Skeletal muscle satellite cell (primary cell): Measurements from ENCODE around the gene APLNR.

Experiments used
- H3K27me3 ChIP-seq: 2 replicates; pipeline ENCODE4 v1.7.0; 2013; ENCODE audit warnings: low read length; ENCODE audit not compliant: control insufficient read depth, insufficient read depth
- H3K36me3 ChIP-seq: 2 replicates; pipeline ENCODE4 v1.7.0; 2013; ENCODE audit warnings: mild to moderate bottlenecking, control low read depth, low read length; ENCODE audit not compliant: insufficient read depth
- H3K4me1 ChIP-seq: 2 replicates; pipeline ENCODE4 v1.7.0; 2013; ENCODE audit warnings: low read length; ENCODE audit not compliant: control insufficient read depth, insufficient read depth
- H3K4me2 ChIP-seq: 2 replicates; pipeline ENCODE4 v1.7.0; 2013; ENCODE audit warnings: mild to moderate bottlenecking, low read length
- H3K4me3 ChIP-seq: 2 replicates; pipeline ENCODE4 v1.7.0; 2013; ENCODE audit warnings: low read length
- H3K9ac ChIP-seq: 2 replicates; pipeline ENCODE4 v1.7.0; 2013; ENCODE audit warnings: mild to moderate bottlenecking, low read depth, low read length, moderate library complexity
- H3K9me3 ChIP-seq: replicated peaks from 2 replicates; pipeline ENCODE4 v1.7.0; 2013; ENCODE audit warnings: mild to moderate bottlenecking, control low read depth, low read length

Gene APLNR

DNA sequence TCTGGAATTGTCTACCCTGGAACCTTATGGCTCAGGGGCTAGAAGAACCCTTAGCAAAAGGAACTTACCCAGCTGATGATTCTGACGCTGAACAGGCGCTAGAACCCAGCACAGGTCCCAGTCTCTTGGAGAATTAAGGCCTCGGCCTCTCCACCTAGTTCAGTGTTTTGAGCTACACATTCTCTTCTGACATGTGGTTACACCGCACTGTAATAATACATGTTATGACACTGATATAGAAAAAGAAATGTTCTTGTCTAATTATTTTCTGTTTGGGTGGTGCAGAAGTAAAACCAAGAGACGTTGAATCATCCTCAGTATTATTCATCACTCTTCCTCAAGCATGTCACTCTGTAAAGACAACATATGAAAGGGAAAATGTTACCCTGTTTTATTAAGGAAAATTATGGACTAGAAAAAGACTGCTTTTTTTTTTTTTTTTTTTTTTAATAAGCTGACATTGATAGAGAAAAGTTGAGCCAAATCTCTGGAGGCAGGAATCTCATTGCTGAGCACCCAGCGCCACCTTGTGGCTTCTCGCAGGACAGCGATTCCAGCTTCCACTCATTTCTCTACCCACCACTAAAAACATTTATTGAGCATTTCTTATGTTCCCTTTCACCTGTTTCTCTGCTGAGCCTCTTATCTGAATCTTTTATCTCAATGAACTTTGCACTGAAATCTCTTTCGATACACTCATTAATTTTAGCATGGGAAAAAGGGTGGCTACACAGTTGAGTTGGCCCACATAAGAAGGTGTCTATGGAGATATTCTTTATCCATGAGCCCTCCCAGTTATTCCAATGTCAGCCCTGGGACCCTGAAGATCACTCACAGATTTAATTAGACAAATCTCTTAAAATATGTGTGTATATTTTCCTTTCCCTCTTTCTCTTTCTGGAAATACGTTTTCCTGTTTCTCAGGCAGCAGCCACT is 12.6 kb upstream of the APLNR start:
- Histone ChIP-seq H3K4me3 (peak overlapping the region; percentile 36), H3K9me3 (no peaks in the 10 kb centered on the region), H3K4me2 (peak overlapping the region; percentile 68), H3K4me1 (peaks cover 8% of the 10 kb centered on the region), H3K9ac (no peak overlapping the region), H3K27me3 (peaks cover 7% of the 10 kb centered on the region), H3K36me3 (no peaks in the 10 kb centered on the region)

DNA sequence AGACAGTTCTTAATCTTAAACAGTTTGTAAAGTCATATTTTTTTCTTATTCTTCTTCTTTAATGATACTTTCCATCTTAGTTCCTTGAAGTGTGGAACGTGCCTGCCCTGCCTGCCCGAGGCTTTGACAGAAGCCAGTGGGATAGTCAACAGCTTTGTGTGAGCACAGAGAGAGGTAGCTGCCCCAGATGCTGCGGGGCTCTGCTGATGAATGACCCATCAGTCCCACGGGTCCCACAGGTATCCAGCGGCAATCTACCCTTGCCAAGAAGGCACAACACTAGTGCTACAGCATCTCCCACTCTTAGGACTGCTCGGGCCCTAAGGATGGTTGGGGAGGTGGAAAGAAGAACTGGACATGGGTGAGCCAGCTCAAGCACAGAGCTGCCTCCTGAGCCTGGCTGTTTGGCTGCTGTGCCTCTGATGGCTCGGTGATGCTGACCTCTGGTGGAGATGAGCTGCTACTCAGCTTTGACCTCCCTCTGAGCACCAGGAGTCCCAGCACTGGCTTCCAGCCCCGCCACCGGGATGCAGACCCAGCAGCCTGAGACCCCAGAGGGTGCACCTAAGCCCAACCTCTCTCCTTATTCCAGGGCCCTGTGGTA is 11.8 kb upstream of the APLNR start:
- Histone ChIP-seq H3K36me3 (no peaks in the 10 kb centered on the region), H3K4me3 (peak overlapping the region; percentile 36), H3K27me3 (peaks cover 7% of the 10 kb centered on the region), H3K9me3 (no peaks in the 10 kb centered on the region), H3K4me1 (peaks cover 8% of the 10 kb centered on the region), H3K4me2 (peak overlapping the region; percentile 68), H3K9ac (no peak overlapping the region)

DNA sequence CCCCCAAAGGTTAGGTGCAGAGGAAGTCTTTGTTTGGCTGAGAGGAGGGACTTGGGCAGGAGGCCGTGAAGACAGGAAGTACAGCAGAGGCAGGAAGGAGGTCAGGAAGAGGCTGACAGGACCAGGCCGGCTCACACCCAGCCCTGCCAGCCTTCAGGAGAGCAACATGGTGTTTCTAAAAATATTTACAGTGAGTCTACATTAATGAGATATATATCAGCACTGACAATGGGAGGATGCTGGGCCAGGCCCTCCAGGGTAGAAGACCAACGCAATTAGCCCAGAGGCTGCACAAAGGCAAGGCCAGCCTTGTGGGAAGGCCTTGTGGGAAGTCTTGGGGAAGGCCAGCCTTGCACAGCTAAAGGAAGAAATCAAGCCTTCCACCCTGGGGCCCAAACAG is 7.9 kb upstream of the APLNR start:
- Histone ChIP-seq H3K9ac (no peak overlapping the region), H3K4me2 (no peak overlapping the region), H3K36me3 (no peaks in the 10 kb centered on the region), H3K4me1 (peaks cover 6% of the 10 kb centered on the region), H3K4me3 (no peak overlapping the region), H3K9me3 (no peaks in the 10 kb centered on the region), H3K27me3 (peaks cover 17% of the 10 kb centered on the region)

DNA sequence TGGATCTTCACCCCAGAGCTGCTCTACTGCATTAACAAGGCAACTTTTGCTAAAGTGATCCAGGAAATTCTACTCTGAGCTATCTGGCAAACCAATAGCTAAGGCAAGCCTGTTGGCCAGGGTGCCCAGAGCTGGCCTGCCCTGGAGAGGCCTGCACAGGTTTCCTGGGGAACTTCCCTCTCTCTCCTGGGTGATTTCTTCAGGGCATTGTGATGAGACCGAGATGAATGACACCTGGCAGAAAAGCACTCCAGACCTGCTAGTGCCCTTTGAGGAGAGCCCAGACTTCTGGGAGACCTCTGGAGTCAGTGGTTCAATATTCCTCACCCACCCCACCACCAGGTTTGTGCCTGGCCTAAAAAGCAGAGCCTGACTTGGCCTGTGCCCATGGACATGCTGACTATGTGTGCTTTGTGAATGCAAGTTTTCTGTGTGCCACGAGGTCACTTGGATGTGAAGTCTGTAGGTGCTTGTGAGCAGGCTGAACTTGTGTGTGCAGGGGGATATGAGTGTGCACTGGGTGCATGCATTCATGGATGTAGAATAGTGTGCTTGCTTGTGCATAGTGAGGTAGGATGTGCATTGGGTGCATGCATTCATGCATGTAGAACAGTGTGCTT is 4.4 kb upstream of the APLNR start:
- Histone ChIP-seq H3K27me3 (peaks cover 31% of the 10 kb centered on the region), H3K4me1 (no peaks in the 10 kb centered on the region), H3K9me3 (no peaks in the 10 kb centered on the region), H3K4me3 (no peak overlapping the region), H3K9ac (no peak overlapping the region), H3K4me2 (no peak overlapping the region), H3K36me3 (no peaks in the 10 kb centered on the region)

DNA sequence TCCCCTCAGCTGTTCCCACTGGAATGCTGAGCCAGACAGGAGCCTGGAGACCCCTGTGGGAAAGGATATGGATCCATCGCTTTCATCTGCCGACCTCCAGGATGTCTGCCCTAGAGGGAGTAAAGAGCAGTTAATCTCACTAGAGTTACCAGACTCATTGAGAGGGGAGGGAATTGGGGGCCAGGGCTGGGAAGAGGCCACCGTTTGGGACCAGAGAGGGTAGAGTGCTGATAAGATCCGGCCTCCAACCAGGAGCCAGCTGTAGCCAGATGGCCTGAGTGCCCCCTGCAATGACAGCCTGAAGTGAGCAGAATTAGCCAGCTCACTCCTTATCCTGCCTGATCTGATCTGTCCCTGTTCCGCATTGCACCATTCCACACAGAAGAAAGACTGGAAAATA is 3.7 kb upstream of the APLNR start:
- Histone ChIP-seq H3K27me3 (peaks cover 38% of the 10 kb centered on the region), H3K4me3 (no peak overlapping the region), H3K4me2 (no peak overlapping the region), H3K9ac (no peak overlapping the region), H3K9me3 (no peaks in the 10 kb centered on the region), H3K36me3 (no peaks in the 10 kb centered on the region), H3K4me1 (no peaks in the 10 kb centered on the region)

DNA sequence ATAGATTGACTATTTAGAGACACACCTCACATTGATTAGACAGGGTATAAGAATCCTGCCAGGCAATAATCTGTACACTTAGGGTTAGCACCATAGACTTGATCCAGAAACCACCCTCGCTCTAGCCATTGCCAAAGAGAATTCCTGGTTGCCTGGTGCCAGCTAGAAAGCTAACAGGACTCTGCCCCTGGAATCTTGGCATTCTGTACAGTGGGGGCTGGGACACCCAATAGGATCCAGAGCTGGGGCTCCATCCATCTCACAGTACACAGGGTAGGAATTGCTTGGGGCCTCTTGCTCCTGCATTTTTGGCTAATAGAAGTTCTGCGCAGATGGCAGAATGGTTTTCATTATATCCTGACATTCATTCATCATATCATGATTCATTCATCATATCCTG is 3.0 kb upstream of the APLNR start:
- no peaks in the 10 kb centered on the region for H3K9me3 ChIP-seq
- no peaks in the 10 kb centered on the region for H3K4me1 ChIP-seq
- H3K36me3 ChIP-seq, result no peaks in the 10 kb centered on the region
- no peak overlapping the region for H3K9ac ChIP-seq
- no peak overlapping the region for H3K4me3 ChIP-seq
- H3K4me2 ChIP-seq, result no peak overlapping the region
- H3K27me3 ChIP-seq, result peaks cover 43% of the 10 kb centered on the region

DNA sequence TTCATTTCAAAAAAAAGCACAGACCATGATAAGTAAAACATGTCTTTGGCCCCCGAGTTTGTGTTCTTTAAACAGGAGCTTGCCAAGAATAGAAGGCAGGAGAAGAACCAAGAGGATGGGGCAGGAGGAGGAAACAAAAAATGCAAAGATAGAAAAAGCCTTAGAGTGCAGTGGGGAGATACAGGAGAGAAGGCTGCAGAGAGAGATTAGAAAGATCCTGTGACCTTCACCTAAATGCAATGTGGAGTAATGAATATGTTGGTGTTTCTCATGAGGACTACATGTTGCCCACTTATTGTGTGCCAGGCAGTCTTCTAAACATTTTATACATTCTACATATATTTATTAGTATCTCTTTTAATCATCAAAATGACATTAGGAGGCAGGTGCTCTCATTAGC is 2.3 kb upstream of the APLNR start:
- peaks cover 48% of the 10 kb centered on the region for H3K27me3 ChIP-seq
- H3K4me2 ChIP-seq, result no peak overlapping the region
- H3K4me1 ChIP-seq, result no peaks in the 10 kb centered on the region
- H3K36me3 ChIP-seq, result no peaks in the 10 kb centered on the region
- H3K9ac ChIP-seq, result no peak overlapping the region
- H3K9me3 ChIP-seq, result no peaks in the 10 kb centered on the region
- H3K4me3 ChIP-seq, result no peak overlapping the region

DNA sequence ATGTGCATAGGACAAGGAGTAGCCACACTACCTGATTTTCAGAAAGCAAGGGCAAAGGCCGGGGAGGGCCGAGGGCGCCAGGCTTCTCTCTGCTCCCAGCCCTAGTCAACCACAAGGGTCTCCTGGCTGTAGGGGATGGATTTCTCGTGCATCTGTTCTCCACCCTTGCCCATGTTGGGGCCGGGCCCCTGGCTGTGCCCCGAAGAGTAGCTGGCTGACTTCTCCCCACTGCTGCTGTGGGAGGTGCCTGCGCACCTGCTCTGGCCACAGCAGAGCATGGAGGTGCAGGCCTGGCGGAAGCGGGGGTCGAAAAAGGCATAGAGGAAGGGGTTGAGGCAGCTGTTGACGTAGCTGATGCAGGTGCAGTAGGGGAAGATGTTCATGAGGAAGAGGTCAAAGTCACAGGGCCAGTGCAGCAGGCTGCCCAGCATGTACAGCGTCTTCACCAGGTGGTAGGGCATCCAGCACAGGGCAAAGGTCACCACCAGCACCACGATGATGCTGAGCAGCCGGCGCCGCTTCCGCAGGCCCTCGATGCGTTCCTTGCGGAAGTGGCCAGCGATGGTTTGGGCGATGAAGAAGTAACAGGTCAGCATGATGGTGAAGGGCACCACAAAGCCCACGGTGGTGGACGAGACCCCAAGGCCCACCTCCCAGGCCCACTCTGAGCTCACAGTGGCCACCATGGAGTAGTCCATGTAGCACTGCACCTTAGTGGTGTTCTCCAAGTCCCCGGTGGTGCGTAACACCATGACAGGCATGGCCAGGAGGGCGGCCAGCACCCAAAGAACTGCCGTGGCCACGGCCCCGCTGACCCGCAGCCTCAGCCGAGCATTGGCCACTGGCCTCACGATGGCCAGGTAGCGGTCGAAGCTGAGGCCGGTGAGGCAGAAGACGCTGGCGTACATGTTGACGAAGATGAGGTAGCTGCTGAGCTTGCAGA is 1.0 kb downstream of the APLNR start:
- Histone ChIP-seq H3K9me3 (no peaks in the 10 kb centered on the region), H3K4me2 (no peak overlapping the region), H3K4me1 (peaks cover 12% of the 10 kb centered on the region), H3K9ac (no peak overlapping the region), H3K27me3 (peaks cover 56% of the 10 kb centered on the region), H3K4me3 (no peak overlapping the region), H3K36me3 (no peaks in the 10 kb centered on the region)

DNA sequence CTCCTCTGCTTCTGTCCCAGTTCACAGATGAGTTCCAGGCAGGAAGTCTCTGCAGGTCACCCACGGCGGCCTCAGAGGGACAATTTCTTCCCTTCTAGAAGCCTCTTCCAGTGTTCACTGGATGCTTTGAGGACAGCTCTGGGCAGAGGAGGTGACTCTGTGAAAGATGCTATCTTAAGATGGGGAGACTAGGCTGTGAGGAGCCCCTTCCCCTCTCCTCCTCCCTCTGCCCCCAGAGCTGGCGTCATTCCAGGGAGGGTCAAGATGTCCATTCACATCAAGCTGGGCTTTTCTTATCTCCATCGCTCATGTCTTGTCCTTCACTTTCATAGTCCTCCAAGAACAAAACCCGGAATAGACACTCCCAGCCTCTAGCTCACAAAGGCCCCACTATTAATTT is 3.3 kb downstream of the APLNR start:
- Histone ChIP-seq H3K27me3 (peaks cover 54% of the 10 kb centered on the region), H3K9me3 (no peaks in the 10 kb centered on the region), H3K4me2 (no peak overlapping the region), H3K36me3 (no peaks in the 10 kb centered on the region), H3K4me1 (peaks cover 16% of the 10 kb centered on the region), H3K9ac (no peak overlapping the region), H3K4me3 (no peak overlapping the region)

DNA sequence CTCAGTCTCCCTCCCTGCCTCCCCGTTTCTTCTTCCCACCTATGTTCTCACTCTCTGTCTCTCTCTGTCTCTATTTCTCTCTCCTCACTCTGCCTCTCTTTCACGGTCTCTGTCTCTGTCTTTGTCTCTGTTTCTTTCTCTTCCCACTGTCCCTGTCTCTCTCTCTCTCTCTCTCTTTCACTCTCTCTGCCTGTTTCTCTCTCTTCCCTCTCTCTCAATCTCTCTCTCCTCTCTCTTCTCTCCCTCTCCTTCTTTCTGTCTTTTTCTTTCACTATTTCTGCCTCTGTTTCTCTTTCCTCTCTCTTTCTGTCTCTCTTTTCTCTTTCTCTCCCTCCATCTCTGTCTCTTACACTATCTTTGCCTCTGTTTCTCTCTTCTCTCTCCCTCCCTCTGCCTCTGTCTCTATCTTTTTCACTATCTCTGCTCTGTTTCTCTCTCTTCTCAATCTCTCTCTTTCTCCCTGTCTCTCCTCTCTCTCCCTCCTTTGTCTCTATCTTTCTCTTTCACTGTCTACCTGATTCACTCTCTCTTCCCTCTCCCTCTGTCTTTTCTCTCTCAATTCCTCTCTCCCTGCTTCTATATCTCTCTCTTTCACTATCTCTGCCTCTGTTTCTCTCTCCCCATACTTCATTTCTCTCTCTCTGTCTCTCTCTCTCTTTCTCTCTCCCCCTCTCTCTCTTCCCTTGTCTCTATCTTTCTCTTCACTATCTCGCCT is 5.4 kb downstream of the APLNR start:
- Histone ChIP-seq H3K9ac (no peak overlapping the region), H3K27me3 (peaks cover 48% of the 10 kb centered on the region), H3K4me1 (peaks cover 16% of the 10 kb centered on the region), H3K36me3 (no peaks in the 10 kb centered on the region), H3K4me3 (no peak overlapping the region), H3K9me3 (no peaks in the 10 kb centered on the region), H3K4me2 (no peak overlapping the region)
